ENCODE results near the gene LEPROT.

Gene LEPROT

GRCh38 chr1:65470766-65471165 is 50.3 kb downstream of the LEPROT start (continued):
- TF ChIP-seq PRDM4 (tag by site-specific recombination; IDR thresholded peaks at IDR 0.05) (peak; percentile 95), ZBTB1 (tag by site-specific recombination; IDR thresholded peaks at IDR 0.05) (0 out of 2 replicates have a peak, but pooled peaks have one; percentile 39), ZNF747 (tag by site-specific recombination; IDR thresholded peaks at IDR 0.05) (no peak), ZSCAN30 (tag by site-specific recombination; IDR thresholded peaks at IDR 0.05) (no peak), ZNF24 (tag by site-specific recombination; IDR thresholded peaks at IDR 0.05) (peak; percentile 23; the same call in 1 of the 2 replicates), ZBTB17 (tag by site-specific recombination; IDR thresholded peaks at IDR 0.05) (no peak), ZSCAN23 (tag by site-specific recombination; IDR thresholded peaks at IDR 0.05) (0 out of 2 replicates have a peak, but pooled peaks have one; percentile 27), ZNF704 (tag by site-specific recombination; IDR thresholded peaks at IDR 0.05) (no peak), HOXC10 (CRISPR knock-in tag; IDR thresholded peaks at IDR 0.05) (no peak), HOXA7 (CRISPR knock-in tag; IDR thresholded peaks at IDR 0.05; ENCODE audit: borderline replicate concordance) (no peak), PATZ1 (tag by site-specific recombination; IDR thresholded peaks at IDR 0.05) (peak; percentile 41; the same call in 1 of the 2 replicates), ZNF843 (tag by site-specific recombination; IDR thresholded peaks at IDR 0.05) (peak; percentile 86), ZNF488 (tag by site-specific recombination; IDR thresholded peaks at IDR 0.05) (no peak), ZNF501 (tag by site-specific recombination; IDR thresholded peaks at IDR 0.05) (0 out of 2 replicates have a peak, but pooled peaks have one; percentile 48), ZNF639 (tag by site-specific recombination; IDR thresholded peaks at IDR 0.05) (peak; percentile 56; the same call in 1 of the 2 replicates), ZBTB44 (tag by site-specific recombination; IDR thresholded peaks at IDR 0.05) (peak; percentile 44; the same call in 1 of the 2 replicates), ZNF10 (tag by site-specific recombination; IDR thresholded peaks at IDR 0.05) (peak; percentile 64; the same call in 1 of the 2 replicates), OVOL3 (tag by site-specific recombination; IDR thresholded peaks at IDR 0.05) (peak; percentile 87), ZSCAN4 (tag by site-specific recombination; IDR thresholded peaks at IDR 0.05) (peak; percentile 23; the same call in 1 of the 2 replicates), ZFP3 (tag by site-specific recombination; IDR thresholded peaks at IDR 0.05; ENCODE audit: low read depth) (no peak), ZNF677 (tag by site-specific recombination; IDR thresholded peaks at IDR 0.05) (no peak), ZNF580 (tag by site-specific recombination; IDR thresholded peaks at IDR 0.05) (peak; percentile 71), GLI2 (tag by site-specific recombination; IDR thresholded peaks at IDR 0.05; ENCODE audit: borderline replicate concordance, low read depth) (no peak), ZNF214 (tag by site-specific recombination; IDR thresholded peaks at IDR 0.05; ENCODE audit: borderline replicate concordance) (no peak), ZNF624 (tag by site-specific recombination; IDR thresholded peaks at IDR 0.05) (no peak), KLF8 (tag by site-specific recombination; IDR thresholded peaks at IDR 0.05) (peak; percentile 68), SCRT1 (tag by site-specific recombination; IDR thresholded peaks at IDR 0.05; ENCODE audit: borderline replicate concordance) (0 out of 2 replicates have a peak, but pooled peaks have one; percentile 20), ZNF629 (tag by site-specific recombination; IDR thresholded peaks at IDR 0.05) (peak; percentile 32; the same call in 1 of the 2 replicates)

All from HEK293 (cell line).